Activated naive CD4-positive, alpha-beta T cell treated with anti-CD3 and anti-CD28 coated beads, Interleukin-2, amount 10 ng/mL, durations not matched to agents 7 days and 5 days (primary cell): ENCODE results near the gene GPR160.

Experiments used
- CTCF ChIA-PET: fragments of 350-600 bp; sonication (Branson Sonifier 250); formaldehyde crosslinking; loops from one replicate; lab custom pipeline; 2021; ENCODE audit warnings: antibody characterized with exemption; lab: Charles Lee
- DNase-seq: peaks from one replicate; pipeline ENCODE4 v3.0.0-alpha.2; 2020
- H3K27ac Mint-ChIP-seq: one replicate; pipeline ENCODE4 v1.8.0; 2021; ENCODE audit warnings: mild to moderate bottlenecking, moderate library complexity, mixed read lengths
- H3K27me3 Mint-ChIP-seq: one replicate; pipeline ENCODE4 v1.8.0; 2021; ENCODE audit warnings: mild to moderate bottlenecking, mixed read lengths
- H3K36me3 Mint-ChIP-seq: one replicate; pipeline ENCODE4 v1.8.0; 2021; ENCODE audit warnings: mixed read lengths
- H3K4me1 Mint-ChIP-seq: one replicate; pipeline ENCODE4 v1.8.0; 2021; ENCODE audit warnings: mixed read lengths
- H3K4me3 Mint-ChIP-seq: one replicate; pipeline ENCODE4 v1.8.0; 2021; ENCODE audit warnings: mild to moderate bottlenecking, moderate library complexity, mixed read lengths
- H3K9me3 Mint-ChIP-seq: one replicate; pipeline ENCODE4 v1.8.0; 2021; ENCODE audit warnings: mixed read lengths

The GPR160 gene

DNA sequence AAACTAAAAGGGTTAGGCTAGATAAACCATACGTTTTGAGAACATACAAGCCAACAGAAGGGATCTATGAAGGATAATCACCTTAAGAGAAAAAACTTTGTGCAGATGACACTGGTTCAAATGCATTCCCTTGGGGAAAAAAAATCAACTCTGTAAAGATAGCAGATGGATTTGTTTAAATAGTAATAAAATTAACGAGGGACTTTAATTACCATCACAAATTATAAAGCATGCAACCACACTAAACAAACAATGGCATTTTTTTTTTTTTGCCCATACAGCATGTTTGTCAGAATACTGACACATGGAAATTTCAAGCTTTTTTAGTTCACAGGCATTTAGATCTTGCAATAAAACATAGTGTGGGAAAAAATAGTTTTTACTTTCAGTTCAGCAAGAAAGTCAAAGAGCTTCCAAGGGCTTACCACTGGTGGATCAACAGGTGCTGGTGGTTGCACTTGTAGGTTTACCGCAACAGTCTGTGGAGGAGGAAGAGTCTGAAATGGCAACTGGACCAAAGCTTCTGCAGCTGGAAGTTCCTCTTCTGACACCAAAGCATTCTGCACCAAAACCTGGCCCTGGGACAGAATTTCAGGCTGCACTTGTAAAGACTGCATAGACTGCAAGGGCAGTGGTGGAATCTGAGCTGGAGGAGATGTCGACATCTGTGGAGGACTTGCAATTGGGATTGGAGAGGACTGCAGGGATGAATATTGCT lies 90.6 kb downstream of the GPR160 start:
- Mint-ChIP-seq H3K27me3 (no peaks in the 10 kb centered on the region), H3K4me3 (no peak overlapping the region), H3K9me3 (peaks cover 9% of the 10 kb centered on the region), H3K4me1 (peaks cover 27% of the 10 kb centered on the region), H3K36me3 (peaks cover 43% of the 10 kb centered on the region), H3K27ac (peak overlapping the region; percentile 75)
- DNase-seq: peak; percentile 65
- CTCF ChIA-PET: interaction anchor here (0.6 to 1.1 kb wide), 2 partner anchors 82 to 256 kb away, joined by 3 read pairs; no protein-coding TSS in a partner anchor

DNA sequence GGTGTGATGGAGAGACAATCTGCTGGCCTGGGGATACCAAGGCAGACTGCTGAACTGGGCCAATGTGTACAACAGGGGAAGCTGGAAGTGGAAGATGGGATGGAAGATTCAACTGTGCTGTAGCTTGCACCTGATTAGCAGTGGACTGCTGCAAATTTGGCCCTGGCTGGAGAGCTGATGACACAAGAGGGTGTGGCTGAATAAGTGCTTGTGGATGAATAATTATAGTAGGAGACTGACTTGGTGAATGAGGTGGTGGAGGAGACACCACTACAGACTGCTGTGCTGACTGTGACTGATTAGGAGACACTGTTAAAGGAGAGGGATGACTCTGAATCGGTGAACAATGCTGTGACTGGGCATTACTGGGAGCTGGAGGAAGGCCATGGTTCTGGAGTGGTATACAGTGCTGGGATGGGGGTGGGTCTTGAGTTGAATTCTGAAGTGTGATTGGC lies 91.2 kb downstream of the GPR160 start:
- Mint-ChIP-seq H3K4me1 (peaks cover 32% of the 10 kb centered on the region), H3K27me3 (no peaks in the 10 kb centered on the region), H3K36me3 (peaks cover 48% of the 10 kb centered on the region), H3K4me3 (no peak overlapping the region), H3K27ac (peak overlapping the region; percentile 75), H3K9me3 (peaks cover 14% of the 10 kb centered on the region)
- no peak for DNase-seq
- CTCF ChIA-PET: interaction anchor here (0.6 to 1.1 kb wide), 2 partner anchors 82 to 255 kb away, joined by 3 read pairs; no protein-coding TSS in a partner anchor

DNA sequence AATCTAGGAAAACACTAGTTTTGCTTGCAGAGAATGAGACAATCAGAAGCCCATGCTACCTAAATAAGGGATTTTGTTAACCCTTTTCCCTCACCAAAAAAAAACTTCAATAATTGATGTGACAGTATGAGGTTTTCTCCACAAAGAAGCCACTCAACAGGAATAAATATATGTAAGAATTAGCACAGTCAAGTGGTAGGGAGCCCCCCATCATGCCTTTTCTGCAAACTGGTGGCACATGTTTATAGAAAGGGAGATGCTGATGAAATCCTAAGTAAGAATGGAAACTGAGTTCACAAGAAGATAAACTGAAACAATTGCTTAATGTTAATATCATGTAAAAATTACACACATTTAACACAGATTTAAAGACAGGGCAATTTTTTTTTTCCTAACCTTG lies 92.7 kb downstream of the GPR160 start:
- H3K9me3 Mint-ChIP-seq: peaks cover 18% of the 10 kb centered on the region
- peaks cover 32% of the 10 kb centered on the region for H3K4me1 Mint-ChIP-seq
- H3K4me3 Mint-ChIP-seq: no peak overlapping the region
- CTCF ChIA-PET: no interaction called here
- H3K27me3 Mint-ChIP-seq: no peaks in the 10 kb centered on the region
- H3K36me3 Mint-ChIP-seq: peaks cover 60% of the 10 kb centered on the region
- DNase-seq: no peak
- H3K27ac Mint-ChIP-seq: no peak overlapping the region

DNA sequence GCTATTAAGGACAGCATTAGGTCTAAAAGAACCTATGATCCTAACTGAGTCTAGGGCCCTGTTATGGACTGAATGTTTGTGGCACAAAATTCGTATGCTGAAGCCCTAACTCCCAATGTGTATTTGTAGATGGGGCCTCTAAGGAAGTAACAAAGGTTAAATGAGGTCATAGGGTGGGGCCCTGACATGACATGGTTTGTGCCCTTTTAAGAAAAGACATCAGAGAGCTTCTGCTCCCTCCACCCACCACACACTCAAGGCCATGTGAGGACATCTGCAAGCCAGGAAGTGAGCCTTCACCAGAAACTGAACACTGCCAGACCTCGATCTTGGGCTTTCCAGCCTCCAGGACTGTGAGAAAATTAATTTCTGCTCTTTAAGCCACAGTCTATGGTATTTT lies 94.5 kb downstream of the GPR160 start:
- H3K9me3 Mint-ChIP-seq: peaks cover 18% of the 10 kb centered on the region
- H3K4me3 Mint-ChIP-seq: no peak overlapping the region
- peaks cover 68% of the 10 kb centered on the region for H3K36me3 Mint-ChIP-seq
- no peaks in the 10 kb centered on the region for H3K27me3 Mint-ChIP-seq
- H3K27ac Mint-ChIP-seq: peak overlapping the region; percentile 25
- peak; percentile 37 for DNase-seq
- CTCF ChIA-PET: no interaction called here
- peaks cover 35% of the 10 kb centered on the region for H3K4me1 Mint-ChIP-seq
